Type B pancreatic cell (in vitro differentiated cells): ENCODE results near the gene LUZP2. TPM values are rescaled to one million over a fixed set of nuclear protein-coding genes. Genes with fewer than 3 reads are reported as not detected.
A peak's percentile ranks its signal among the peaks of the same experiment; 100 is the strongest.

ENCODE experiments used
- DNase-seq: peaks from one replicate; pipeline ENCODE4 v3.0.0; 2021; ENCODE audit warnings: mixed read lengths; ENCODE audit not compliant: unreplicated experiment; ENCODE audit errors: extremely low spot score
- H3K27ac Mint-ChIP-seq: 2 replicates; pipeline ENCODE4 v1.8.0; 2021; ENCODE audit warnings: mild to moderate bottlenecking, mixed read lengths
- H3K27me3 Mint-ChIP-seq: 2 replicates; pipeline ENCODE4 v1.8.0; 2021; ENCODE audit warnings: mixed read lengths
- H3K36me3 Mint-ChIP-seq: 2 replicates; pipeline ENCODE4 v1.8.0; 2021; ENCODE audit warnings: mixed read lengths
- H3K4me1 Mint-ChIP-seq: one replicate; pipeline ENCODE4 v1.8.0; 2021; ENCODE audit warnings: mixed read lengths; ENCODE audit not compliant: unreplicated experiment
- H3K4me3 Mint-ChIP-seq: 2 replicates; pipeline ENCODE4 v1.8.0; 2021; ENCODE audit warnings: mild to moderate bottlenecking, mixed read lengths
- H3K9me3 Mint-ChIP-seq: 2 replicates; pipeline ENCODE4 v1.8.0; 2021; ENCODE audit warnings: mixed read lengths
- CTCF ChIP-seq: fragments of 200-600 bp; sonication (generic); conservative IDR thresholded peaks from 2 replicates; pipeline ENCODE4 v1.5.0; 2021; ENCODE audit warnings: antibody characterized with exemption, mild to moderate bottlenecking
- total RNA-seq: library from RNA; stranded (reverse); gene quantifications from 2 replicates; pipeline ENCODE4 v1.2.1, GENCODE V29; 2021; ENCODE audit warnings: low replicate concordance

Gene LUZP2
- total RNA-seq, 1 donor from 2014 or later: 6.5 TPM

DNA sequence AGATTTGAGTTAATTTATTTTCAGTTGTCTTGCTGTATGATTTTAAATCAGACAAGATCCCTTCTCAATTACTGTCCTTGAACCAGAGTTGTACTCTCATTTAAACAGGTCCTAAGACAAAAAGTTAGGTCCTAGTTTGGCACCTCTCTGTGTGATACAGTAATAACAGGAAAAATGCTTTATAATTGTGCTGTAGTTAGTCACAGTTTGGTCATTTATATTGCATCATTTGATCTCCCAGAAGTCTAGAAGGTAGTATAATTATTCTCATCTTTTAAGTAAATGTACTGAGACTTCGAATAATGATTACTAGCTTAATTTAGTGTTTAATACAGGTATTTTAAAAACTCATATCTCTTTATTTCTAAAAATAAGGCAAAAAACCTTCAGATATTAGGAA lies 18.1 kb upstream of the LUZP2 start:
- no peak for DNase-seq
- no peaks in the 10 kb centered on the region for H3K4me1 Mint-ChIP-seq
- H3K27me3 Mint-ChIP-seq: no peaks in the 10 kb centered on the region
- peaks cover 7% of the 10 kb centered on the region for H3K9me3 Mint-ChIP-seq
- H3K36me3 Mint-ChIP-seq: peaks cover 3% of the 10 kb centered on the region
- no peak overlapping the region for H3K27ac Mint-ChIP-seq
- TF ChIP-seq CTCF: no peak
- no peak overlapping the region for H3K4me3 Mint-ChIP-seq

DNA sequence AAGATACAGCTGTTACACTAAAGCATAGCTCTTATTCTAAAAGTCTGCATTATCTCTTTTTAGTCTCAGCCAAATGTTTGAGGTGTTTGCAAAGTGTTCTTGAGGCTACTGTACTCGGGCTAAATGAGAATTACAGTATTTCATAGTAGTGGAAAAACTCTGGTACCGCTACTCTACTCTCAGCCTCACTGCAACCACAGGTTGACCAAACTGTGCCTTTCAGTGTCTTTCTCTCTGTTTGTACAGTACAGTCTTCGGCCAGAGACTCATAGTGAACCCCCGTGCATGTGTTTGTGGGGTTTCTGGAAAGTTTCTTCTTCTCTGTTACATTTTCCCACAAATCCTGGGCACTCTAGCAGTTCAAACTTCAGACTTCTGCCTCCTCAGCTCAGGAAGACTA lies 7.4 kb upstream of the LUZP2 start:
- Mint-ChIP-seq H3K27ac (no peak overlapping the region), H3K27me3 (peaks cover 11% of the 10 kb centered on the region), H3K4me3 (no peak overlapping the region), H3K36me3 (no peaks in the 10 kb centered on the region), H3K9me3 (peaks cover 3% of the 10 kb centered on the region), H3K4me1 (no peaks in the 10 kb centered on the region)
- no peak for DNase-seq
- TF ChIP-seq CTCF: no peak

DNA sequence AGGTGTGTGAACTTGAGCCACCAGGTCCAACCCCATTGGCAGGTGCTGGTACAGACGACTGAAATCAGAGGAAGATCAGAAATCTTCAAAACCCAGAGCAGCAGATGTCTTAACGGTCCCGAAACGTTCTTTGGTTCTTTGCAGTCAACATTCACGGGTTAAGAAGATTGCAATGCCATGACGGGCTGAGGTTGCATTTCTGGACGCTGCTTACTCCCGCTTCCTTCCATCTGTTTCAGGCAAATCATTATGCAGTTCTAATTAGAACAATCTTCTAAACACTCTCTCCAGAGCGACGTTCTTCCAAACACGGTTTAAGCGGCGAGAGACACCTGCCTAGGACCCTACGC lies 492 bp upstream of the LUZP2 start:
- TF ChIP-seq CTCF: no peak
- H3K4me3 Mint-ChIP-seq: peak overlapping the region; percentile 89
- peaks cover 17% of the 10 kb centered on the region for H3K4me1 Mint-ChIP-seq
- H3K27me3 Mint-ChIP-seq: peaks cover 60% of the 10 kb centered on the region
- no peaks in the 10 kb centered on the region for H3K9me3 Mint-ChIP-seq
- DNase-seq: no peak
- no peaks in the 10 kb centered on the region for H3K36me3 Mint-ChIP-seq
- H3K27ac Mint-ChIP-seq: no peak overlapping the region

DNA sequence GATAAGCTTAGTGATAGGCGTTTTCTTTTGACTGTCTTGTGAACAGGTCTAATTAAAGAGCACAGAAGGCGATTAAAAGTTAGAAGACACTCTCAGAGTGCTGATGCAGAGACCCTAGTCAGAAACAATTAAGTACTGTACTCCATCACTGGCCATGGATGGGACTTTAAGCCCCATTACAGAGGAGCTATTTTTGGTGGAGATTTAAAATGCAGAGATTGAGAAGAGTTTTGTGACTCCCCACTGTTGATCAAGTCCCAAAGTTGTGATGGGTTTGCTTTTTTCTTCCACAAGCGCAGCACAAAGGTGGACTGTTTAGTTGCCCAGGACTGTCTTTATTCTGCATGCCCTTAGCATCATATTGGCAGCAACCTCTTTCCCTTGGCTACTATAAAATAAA lies 978 bp downstream of the LUZP2 start:
- no peak for DNase-seq
- no peaks in the 10 kb centered on the region for H3K9me3 Mint-ChIP-seq
- peaks cover 56% of the 10 kb centered on the region for H3K27me3 Mint-ChIP-seq
- H3K4me3 Mint-ChIP-seq: peak overlapping the region; percentile 89
- no peak overlapping the region for H3K27ac Mint-ChIP-seq
- peaks cover 17% of the 10 kb centered on the region for H3K4me1 Mint-ChIP-seq
- no peak for TF ChIP-seq CTCF
- H3K36me3 Mint-ChIP-seq: no peaks in the 10 kb centered on the region

- no peaks in the 10 kb centered on the region for H3K36me3 Mint-ChIP-seq
- H3K4me1 Mint-ChIP-seq: peaks cover 5% of the 10 kb centered on the region
- peaks cover 26% of the 10 kb centered on the region for H3K27me3 Mint-ChIP-seq
- no peak overlapping the region for H3K4me3 Mint-ChIP-seq
- no peak overlapping the region for H3K27ac Mint-ChIP-seq
- no peaks in the 10 kb centered on the region for H3K9me3 Mint-ChIP-seq
- no peak for TF ChIP-seq CTCF
- DNase-seq: no peak
Measured at GRCh38 chr11:24502425-24502824, 5.6 kb downstream of the LUZP2 start.

GRCh38 chr11:24509114-24509513 lies 12.3 kb downstream of the LUZP2 start:
- H3K4me1 Mint-ChIP-seq: peaks cover 5% of the 10 kb centered on the region
- no peak for DNase-seq
- no peaks in the 10 kb centered on the region for H3K9me3 Mint-ChIP-seq
- no peaks in the 10 kb centered on the region for H3K36me3 Mint-ChIP-seq
- no peak overlapping the region for H3K4me3 Mint-ChIP-seq
- TF ChIP-seq CTCF: peak; percentile 30
- H3K27ac Mint-ChIP-seq: no peak overlapping the region
- H3K27me3 Mint-ChIP-seq: no peaks in the 10 kb centered on the region
